Left forelimb (tissue), 1 donor: ENCODE results near the gene C22orf31.
"Not testable (repeated sequence)": the region's sequence is repeated elsewhere in the genome, so short reads cannot be mapped to it uniquely, and the experiment has no call there.

Experiments used
- DNase-seq: peaks from one replicate; pipeline ENCODE4 v3.0.0-alpha.2; 2018; ENCODE audit warnings: low spot score

C22orf31 gene

DNA sequence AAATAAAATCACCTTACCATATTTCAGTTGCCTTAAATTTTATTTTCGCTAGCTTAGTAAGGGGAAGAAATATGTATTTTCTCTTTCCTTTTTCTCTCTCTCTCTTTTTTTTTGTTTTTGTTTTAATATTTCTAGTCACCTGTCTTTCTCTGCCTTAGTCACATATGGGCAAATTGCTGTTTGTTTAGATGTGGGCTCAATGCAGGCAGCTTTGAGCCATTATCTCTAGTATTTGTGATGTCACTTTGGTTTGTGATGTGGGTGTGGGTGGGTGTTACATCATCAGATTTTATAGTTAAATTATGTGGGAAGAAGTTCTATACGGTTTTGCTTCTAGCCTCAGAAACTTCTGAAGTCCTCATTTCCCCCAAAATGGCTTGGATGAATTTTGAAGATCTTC lies at the start of gene C22orf31:
TSS of gene C22orf31 (minus strand) at position 59 of the 400 bp plus-strand sequence. CDS start at position 20, 39 bp downstream.
- no peak for DNase-seq

DNA sequence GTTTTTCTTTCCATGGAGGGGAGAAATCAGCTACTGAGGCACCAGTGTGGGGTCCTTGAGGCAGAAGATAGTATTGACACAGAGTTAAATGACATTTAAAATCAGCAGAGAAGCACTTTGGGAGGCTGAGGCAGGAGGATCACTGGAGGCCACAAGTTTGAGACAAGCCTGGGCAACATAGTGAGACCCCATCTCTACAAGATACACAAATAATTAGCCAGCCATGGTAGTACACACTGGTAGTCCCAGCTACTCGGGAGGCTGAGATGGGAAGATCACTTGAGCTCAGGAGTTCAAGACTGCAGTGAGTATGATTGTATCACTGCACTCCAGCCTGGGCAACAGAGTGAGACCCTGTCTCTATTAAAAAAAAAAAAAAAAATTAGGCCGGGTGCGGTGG lies 49.3 kb upstream of the C22orf31 start:
- no peak for DNase-seq

DNA sequence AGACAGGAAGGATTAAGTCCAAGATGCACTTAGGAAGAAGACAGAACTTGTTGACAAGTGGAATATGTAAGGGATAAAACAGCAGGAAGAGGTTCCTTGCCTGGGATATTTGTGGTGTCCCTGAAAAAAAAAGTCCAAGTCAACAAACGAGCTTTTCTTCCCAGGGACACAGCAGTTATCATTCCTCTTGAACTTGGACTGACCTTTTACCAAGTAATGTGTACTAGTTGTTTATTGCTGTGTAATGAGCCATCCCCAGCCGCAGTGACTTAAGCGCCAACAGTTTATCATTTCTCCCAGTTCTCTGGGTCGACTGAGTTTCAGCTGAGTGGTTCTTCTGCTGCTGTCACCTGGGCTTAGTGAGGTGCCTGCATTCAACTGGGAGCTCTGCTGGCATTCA lies 48.2 kb upstream of the C22orf31 start:
- DNase-seq: no peak

DNA sequence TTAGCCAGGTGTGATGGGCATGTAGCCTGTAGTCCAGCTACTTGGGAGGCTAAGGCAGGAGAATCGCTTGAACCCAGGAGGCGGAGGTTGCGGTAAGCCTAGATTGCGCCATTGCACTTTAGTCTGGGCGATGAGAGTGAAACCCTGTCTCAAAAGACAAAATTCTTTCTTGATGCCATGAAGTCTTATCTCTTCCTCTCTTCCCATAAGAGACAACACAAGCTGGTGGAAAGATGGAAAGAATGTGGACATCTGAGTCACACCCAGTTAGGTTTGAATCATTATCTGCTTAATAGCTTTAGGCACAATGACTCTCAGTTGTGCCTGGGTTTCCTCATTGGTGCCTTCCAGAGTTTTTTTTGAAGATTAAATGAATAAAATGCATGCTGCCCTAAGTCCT lies 46.5 kb upstream of the C22orf31 start:
- no peak for DNase-seq

DNA sequence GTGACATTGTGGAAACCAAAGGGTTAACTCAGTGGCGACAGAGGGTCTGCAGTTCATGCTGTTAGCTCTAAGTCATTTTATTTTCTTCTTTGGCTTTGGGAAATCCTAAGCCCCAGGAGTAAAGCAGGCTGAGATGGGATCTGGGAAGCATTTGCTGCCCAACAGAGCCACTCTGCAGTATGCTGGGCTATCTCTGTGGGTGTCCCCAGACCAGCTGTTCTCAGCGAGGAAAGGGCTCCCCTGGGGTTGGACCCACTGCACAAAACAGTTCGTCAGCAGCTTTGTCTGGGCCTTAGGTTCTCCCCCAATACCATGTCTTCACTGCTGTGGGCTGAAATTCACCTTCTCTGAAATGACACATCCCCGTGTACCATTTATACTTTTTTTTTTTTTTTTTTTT lies 45.2 kb upstream of the C22orf31 start:
- no peak for DNase-seq

DNA sequence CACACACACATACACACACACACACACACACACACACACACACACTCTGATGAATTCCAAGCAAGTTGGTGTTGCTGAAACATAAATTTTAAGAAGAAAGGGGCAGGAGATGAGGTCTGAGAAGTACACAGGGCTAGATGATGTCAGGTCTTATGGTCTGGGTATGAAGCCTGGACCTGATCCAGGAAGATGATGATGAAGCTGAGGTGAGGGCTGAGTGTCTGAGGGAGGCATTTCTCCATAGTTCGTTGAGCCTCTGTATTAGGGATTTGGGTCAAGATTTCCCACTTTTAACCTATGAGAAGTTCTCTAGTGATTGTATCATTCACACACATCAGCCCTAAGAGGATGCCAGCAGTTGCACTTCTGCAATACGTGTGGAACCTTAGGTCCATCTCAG lies 43.8 kb upstream of the C22orf31 start:
- DNase-seq: no peak

DNA sequence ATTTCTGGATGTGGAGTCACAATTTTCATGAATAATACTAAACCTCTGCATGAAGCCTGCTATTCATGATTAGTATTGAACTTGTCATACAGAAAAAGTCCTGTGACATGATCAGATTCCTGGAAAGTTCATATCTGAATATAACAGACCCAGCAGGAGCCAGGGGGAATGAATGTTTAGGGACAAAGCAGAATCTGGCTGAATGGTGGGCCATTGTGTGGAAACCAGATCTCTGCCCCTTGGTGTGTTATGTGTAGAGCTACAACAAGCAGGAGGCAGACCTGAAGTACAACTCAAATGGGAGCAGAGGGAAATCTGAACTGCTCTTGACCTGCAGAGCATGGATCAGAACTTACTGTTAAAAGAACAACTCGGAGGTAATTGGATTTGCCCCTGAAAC lies 41.5 kb upstream of the C22orf31 start:
- no peak for DNase-seq

DNA sequence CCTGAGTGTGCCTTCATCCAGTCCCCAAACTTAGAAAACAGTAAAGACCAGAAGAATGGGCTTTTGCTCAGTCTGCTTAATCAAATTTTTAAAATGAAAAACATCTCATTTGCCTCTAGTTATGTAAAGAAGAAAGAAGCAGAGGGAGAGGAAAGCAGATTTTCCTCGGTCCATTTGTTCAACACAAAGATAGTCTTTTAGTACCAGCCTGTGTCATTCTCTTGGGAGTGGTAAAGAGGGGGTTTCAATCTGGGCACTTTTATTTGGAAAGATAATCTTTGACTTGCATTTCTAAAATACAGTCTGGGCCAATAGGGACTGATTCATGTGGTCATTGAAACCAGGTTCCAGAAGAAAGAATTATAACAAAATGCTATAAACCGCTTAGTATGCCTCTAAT lies 40.7 kb upstream of the C22orf31 start:
- no peak for DNase-seq

DNA sequence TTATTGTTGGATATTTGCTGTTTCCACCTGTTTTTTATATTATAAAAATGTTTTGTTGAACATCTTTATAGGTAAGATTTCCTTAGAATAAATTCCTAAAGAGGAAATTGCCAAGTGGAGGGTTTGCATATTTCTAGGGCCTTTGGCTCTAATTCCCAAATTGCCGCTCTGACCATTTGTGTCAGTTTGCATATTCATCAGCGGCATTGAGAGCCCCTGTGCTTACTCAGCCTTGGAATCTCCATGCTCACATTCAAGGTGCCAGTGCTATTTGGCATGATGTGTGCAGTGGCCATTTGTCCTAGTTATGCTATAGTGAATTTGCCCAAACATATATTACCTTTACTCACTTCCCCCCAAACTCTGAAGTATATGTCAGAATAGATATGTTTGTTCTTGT lies 36.7 kb upstream of the C22orf31 start:
- no peak for DNase-seq

DNA sequence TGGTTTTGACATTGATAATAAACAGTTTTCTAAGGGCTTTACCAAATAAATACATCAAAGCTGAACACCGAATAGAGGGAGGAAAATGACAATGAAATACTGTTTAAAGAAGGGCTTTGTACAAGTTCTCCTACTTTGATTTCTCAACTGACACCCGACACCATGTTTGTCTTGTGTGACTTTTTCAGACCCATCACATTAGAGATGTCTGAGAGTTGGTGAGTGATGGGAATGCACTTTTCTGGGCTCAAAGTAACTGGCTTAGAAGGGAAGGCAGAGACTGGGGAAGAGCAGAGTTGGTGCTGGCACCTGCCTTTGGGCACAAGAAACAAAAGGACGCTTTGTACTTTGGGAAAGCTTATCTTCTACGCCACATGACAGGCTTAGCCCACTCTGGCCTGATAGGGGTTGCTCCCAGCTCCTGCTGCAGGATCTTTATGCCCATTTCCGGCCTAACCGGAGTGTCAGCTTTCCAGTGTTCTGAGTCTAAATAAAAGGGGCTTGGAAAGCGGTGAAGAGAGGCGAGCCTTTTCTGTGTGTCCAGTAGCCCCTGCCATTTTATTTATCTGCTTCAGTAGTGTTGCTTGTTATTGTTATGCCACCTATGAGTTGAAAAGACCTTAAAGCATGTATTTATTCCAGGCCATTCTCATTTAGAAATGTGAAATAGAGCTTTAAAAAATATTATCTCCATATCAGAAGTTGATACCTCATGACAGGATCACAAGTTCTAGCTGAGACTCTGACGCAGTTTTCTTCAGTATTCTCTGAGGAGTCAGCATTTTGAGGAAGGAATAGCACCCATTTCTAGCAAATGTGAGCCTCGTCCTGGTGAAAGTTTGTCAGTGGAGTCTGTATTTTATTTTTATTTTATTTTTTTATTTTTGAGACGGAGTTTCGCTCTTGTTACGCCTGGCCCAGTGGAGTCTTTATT lies 35.4 kb upstream of the C22orf31 start:
- no peak for DNase-seq

DNA sequence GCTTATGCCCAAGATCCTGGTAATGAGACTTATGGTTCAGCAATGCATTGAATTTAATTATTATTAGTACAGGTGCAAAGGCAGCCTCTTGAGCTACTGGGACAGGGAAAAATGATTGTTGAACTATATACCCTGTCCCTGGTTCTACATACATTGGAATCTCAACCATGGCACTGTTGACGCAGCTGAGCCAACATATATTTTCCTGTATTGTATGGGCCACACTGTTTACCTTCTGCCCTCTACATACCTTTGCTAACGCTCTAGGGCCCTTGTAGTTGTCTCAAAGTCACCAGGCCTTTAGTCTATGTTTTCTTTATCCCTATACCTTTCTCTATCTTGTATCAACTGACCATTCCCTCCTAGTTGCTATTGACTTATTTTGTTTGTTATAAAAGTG lies 33.8 kb upstream of the C22orf31 start:
- no peak for DNase-seq

DNA sequence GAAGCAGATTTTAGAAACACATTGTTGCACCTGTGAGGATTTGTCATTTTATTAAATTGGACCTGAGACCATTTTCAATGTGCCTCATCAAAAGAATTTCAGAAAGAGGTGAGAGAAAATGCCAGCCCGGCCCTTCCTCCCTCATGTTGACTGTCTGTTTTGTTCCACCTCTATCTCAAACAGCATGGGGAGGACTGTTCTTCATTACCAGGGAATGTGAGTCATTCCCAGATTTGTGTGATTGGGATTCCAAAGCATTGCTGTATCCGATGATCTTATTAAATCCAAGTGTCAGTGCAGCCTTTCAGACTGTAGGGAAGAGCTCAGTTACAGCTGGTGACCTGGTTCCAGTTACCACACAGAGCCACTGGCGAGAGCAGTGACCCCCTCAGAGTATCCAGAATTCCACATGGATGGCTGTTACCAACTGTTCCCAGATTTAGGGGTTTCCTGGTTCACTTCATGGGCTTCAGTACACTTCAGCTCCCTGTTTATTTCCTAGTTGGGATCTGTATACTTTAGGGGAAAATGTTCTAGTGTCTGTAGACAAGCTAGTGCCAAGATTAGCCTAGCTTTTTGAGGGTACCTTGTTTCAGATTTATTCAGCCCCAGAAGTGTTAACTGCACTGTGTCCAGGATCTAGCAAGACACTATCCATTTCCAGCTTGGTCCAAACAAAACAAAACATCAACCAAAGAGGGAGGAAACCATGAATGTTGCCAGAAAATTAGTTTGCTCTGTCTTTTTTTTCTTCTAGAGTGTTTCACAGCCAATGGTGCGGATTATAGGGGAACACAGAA lies 32.1 kb upstream of the C22orf31 start:
- DNase-seq: no peak

DNA sequence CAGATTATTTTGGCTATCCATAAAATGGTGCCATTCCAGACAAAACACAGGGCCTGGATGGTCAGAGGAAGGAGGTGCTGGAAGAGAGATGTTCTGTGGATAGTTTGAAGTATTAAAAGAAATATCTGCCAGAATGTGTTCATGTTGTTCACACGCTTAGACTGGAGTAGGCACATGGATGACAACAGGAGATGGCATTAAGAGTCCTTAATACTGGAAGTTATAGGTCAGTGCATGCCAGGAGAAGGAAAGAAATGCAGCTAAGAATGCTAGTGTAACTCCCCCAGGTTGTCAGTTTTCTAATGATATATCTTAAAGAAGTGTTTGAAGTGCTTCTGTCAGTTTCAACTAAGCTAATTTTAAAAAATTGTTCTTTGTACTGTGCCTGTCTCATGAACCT lies 31.4 kb upstream of the C22orf31 start:
- no peak for DNase-seq

DNA sequence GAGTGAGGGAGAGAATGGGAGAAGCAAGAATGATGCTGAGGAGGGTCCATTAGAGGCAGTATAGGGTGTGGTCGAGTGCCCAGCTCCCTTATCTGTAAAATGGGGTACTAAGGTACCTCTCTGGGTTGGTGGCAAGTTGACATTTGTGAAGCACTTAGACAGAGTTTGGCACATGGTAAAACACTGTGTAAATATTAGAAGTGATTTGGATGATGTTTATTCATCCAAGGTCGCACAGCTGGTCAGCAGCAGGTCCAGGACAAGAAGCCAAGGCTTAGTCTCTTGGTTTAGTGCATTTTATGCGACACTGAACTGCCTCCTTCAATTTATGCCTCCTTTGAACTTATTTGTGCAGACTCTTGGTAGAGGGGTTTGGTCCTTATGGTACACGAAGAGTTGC lies 30.6 kb upstream of the C22orf31 start:
- DNase-seq: no peak

DNA sequence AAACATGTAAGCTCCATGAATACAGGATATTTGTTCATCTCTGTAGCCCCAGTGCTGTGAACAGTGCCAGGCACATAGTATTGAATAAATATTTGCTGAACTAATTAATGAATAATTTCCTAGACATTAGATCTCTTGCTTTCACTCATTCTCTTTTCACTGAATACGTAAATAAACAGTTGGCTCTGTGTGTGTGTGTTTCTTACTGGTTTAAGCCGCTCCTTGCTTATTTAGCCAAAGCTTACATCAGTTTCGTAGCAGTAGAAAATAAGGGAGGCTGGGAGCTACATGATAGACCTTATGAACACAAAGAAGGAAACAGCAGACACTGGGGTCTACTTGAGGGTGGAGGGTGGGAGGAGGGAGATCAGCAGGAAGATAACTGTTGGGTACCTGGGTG lies 28.4 kb upstream of the C22orf31 start:
- no peak for DNase-seq

DNA sequence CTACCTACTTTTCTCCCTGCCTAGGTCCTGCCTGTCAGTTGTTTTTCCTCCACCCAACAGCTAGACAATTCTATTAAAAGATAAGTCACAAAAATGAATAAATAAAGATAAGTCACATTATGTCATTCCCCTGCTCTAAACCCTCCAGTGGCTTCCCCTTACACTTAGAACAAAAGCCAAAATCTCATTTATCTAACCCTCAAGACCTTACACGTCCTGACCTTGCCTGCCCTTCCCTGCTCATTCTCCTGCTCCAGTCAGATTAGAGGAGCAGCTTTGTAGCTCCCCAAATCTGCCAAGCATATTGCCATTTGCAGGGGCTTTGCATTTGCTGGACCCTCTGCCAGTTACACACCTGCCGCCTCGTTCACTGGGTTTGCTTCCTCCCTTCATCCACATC lies 27.9 kb upstream of the C22orf31 start:
- no peak for DNase-seq

DNA sequence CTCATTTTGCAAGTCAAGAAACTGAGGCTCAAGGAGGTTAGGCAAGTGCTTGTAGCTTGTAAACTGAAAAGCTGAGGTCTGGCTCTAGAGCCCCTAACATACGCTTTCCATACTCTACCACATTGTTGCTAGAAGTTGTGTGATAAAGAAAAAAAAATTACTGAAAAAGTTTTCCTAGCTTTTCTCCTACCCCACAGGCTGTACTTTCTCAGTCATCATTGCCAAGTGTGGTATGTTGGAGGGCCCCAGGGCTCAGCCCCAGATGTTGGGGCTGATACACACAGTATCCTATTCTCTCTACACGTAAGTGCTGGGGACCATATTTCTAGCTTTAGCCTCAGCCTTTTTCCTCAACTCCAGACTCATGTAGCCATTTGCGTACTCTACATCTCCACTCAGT lies 27.2 kb upstream of the C22orf31 start:
- DNase-seq: no peak

DNA sequence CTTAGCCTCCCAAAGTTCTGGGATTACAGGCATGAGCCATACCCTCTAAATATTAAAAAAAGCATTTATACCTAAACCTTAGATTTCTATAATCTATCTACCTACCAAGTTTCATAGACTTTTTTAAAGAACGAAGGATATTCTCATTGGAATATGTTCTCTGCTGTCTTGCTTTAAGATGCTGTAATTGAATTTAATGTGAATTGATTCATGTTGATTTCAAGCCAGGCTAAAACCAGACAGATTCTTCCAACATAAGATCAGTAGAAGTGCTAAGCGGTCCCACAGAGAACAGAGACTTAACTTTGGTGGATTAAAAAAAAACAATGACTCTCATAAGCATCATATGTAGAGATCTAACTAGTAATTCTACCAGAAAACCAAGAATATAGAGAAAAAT lies 25.4 kb upstream of the C22orf31 start:
- no peak for DNase-seq

DNA sequence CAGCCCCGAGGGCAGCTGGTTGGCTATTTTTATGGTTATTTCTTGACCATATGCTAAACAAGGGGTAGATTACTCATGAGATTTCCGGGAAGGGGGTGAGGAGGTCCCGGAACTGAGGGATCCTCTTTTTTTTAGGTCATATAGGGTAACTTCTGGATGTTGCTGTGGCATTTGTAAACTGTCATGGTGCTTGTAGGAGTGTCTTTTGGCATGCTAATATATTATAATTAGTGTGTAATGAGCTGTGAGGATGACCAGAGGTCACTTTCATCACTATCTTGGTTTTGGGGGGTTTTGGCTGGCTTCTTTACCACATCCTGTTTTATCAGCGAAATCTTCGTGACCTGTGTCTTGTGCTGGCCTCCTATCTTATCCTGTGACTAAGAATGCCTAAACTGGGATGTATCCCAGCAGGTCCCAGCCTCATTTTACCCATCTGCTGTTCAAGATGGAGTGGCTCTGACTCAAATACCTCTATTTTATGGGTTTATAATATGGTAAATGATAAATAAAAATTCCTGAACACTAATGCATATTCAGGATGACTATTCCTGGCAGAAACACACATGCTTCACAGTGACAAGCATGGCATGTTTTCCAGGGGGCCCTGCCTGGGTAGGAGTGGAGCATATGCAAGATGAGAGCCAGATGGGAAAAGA lies 22.4 kb upstream of the C22orf31 start:
- no peak for DNase-seq

DNA sequence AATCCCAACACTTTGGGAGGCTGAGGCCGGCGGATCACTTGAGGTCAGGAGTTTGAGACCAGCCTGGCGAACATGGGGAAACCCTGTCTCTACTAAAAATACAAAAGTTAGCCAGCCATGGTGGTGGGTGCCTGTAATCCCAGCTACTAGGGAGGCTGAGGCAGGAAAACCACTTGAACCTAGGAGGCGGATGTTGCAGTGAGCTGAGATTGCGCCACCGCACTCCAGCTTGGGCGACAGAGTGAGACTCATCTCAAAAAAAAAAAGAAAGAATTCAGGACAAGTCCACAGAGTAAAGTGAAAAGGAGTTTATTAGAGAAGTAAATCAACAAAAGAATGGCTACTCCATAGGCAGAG lies 21.9 kb upstream of the C22orf31 start:
- not testable (repeated sequence) for DNase-seq

DNA sequence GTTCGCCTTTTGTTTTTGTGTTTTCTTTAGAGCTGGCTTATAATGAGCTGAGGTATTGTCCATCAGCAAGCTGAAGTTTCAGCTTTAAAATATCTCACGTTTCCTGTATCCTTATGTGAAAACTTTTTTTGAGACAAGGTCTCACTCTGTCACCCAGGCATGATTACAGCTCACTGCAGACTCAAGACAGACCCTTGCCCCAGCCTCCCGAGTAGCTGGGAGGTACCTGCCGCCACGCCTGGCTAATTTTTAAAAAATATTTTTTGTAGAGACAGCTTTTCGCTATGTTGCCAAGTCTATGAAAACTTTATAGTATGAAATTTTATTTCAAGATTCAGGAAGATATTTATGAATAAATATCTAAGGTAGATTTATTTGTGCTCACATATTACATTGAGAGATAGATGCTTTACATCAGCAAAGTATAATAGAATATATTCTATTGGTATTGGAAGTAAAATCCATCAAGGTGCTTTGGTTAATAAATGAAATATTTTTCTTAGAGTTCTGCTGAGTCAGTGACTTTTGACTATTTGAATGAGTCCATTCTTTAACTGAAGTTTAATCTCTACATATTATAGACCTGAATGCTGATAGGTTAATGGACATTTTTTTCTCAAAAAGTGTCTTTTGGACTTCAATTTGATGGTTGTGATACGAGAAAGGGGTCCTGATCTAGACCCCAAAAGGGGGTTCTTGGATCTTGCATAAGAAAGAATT lies 21.4 kb upstream of the C22orf31 start:
- no peak for DNase-seq
